ENCODE measurements around the gene KRTAP5-8.

DNA sequence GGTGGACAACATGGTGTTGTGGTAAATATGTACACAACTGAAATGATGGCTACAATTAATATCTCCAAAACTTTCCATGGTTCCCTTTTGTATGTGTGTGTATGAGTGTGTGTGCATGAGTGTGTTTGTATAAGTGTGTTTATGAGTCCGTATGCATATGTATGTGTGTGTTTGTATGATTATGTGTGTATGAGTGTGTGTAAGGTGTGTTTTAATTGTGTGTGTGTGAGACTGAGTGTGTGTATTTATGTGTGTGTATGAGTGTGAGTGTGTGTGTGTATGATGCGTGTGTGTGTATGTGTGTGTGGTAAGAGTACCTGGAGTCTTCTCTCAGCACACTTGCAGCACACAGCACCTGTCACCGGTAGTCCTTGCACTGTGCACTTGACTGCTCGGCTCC lies 18.2 kb downstream of the KRTAP5-8 start:
- TF ChIP-seq, protein P1, sequence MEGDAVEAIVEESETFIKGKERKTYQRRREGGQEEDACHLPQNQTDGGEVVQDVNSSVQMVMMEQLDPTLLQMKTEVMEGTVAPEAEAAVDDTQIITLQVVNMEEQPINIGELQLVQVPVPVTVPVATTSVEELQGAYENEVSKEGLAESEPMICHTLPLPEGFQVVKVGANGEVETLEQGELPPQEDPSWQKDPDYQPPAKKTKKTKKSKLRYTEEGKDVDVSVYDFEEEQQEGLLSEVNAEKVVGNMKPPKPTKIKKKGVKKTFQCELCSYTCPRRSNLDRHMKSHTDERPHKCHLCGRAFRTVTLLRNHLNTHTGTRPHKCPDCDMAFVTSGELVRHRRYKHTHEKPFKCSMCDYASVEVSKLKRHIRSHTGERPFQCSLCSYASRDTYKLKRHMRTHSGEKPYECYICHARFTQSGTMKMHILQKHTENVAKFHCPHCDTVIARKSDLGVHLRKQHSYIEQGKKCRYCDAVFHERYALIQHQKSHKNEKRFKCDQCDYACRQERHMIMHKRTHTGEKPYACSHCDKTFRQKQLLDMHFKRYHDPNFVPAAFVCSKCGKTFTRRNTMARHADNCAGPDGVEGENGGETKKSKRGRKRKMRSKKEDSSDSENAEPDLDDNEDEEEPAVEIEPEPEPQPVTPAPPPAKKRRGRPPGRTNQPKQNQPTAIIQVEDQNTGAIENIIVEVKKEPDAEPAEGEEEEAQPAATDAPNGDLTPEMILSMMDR (IDR thresholded peaks at IDR 0.05) = no peak
- no peak for TF ChIP-seq POLR2AphosphoS5 (IDR thresholded peaks at IDR 0.05; ENCODE audit: insufficient read depth in 1 of 2, low read depth in 1 of 2)
